GM10248 (cell line): ENCODE data around the gene UGT1A9.

ENCODE experiments used
- CTCF ChIA-PET: fragments of 300-600 bp; sonication (Branson Sonifier 250); formaldehyde crosslinking; extraction: SDS; loops from one replicate; lab custom pipeline; 2021; ENCODE audit warnings: antibody characterized with exemption; lab: Yijun Ruan, JAX
- POLR2A ChIA-PET: fragments of 350-650 bp; sonication (Branson Sonifier 250); formaldehyde crosslinking; extraction: SDS; loops from one replicate; lab custom pipeline; 2020; ENCODE audit warnings: antibody characterized with exemption; lab: Yijun Ruan, JAX
- DNase-seq: peaks from one replicate; pipeline ENCODE4 v3.0.0; 2012; ENCODE audit errors: extremely low spot score
- TF ChIP-seq, protein P1 (sequence below): IDR thresholded peaks from 2 replicates; pipeline ENCODE4 v1.5.1; 2012; ENCODE audit warnings: mild to moderate bottlenecking, low read depth; ENCODE audit errors: extremely low read depth, missing control alignments, control extremely low read depth

UGT1A9 gene

DNA sequence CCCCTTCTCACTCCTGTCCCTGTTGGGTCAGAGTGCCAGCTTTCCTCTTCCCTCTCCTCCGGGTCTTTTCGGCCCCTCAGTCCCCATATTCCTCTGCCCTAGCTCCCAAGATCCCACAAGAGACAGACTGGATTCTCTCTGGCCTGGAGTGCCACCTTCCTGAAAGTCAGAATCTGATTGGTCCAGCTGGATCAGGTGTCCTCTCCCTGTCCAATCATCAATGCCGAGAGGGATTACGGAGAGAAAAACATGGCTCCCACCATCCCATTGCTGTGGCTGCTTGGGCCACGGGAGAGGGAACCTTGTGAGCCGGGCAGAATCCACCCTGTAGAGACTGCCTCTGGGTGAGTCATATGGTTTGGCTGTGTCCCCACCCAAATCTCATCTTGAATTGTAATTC, 103.7 kb downstream of the UGT1A9 start:
- ChIA-PET POLR2A (no interaction called here), CTCF (no interaction called here)
- DNase-seq = no peak
- TF ChIP-seq, protein P1, sequence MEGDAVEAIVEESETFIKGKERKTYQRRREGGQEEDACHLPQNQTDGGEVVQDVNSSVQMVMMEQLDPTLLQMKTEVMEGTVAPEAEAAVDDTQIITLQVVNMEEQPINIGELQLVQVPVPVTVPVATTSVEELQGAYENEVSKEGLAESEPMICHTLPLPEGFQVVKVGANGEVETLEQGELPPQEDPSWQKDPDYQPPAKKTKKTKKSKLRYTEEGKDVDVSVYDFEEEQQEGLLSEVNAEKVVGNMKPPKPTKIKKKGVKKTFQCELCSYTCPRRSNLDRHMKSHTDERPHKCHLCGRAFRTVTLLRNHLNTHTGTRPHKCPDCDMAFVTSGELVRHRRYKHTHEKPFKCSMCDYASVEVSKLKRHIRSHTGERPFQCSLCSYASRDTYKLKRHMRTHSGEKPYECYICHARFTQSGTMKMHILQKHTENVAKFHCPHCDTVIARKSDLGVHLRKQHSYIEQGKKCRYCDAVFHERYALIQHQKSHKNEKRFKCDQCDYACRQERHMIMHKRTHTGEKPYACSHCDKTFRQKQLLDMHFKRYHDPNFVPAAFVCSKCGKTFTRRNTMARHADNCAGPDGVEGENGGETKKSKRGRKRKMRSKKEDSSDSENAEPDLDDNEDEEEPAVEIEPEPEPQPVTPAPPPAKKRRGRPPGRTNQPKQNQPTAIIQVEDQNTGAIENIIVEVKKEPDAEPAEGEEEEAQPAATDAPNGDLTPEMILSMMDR = no peak

DNA sequence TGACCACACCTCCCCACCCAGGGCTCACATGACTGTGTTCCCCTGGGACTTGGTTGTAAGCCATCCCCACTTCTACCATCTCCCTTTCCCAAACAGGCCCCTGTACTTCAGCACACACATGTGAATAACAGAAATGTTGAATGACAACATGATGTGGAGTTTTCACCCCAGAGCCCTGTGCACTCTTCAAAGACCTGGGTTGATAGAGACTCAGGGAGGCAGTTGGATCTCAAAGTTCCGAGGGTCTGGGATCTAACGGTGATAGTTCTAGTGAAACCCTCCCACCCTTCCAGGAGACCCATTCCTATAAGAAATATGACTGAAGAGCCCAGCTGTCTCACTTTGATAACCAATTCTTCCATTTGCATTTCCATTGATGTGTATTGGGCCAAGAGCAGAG, 106.3 kb downstream of the UGT1A9 start, which contains the start of gene MROH2A:
Gene MROH2A, plus strand, starts transcription at position 301 of the 400 bp plus-strand sequence. CDS start 1,029 bp downstream, outside the sequence.
- POLR2A ChIA-PET = no interaction called here
- CTCF ChIA-PET = no interaction called here
- TF ChIP-seq, protein P1 = no peak
- no peak for DNase-seq

DNA sequence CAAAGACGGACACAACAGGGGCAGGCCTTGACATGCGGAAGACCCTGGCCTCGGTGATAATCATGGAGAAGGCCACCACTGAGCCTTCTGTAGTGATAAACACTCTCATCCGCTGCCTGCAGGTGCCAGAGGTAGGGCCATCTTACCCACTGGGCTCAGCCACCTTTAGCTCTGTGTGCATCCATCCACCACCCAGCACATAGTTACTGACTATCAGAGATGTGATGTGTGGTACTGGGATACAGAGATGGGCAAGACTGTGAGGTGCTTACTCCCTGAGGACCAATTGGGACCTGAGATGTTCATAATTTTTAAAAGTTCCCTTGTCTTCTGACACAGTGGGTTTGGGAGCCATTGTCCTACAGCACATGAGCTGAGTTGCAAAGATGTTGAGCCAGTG, 108.0 kb downstream of the UGT1A9 start:
- ChIA-PET CTCF (interaction anchor here (1.0 to 1.3 kb wide), 2 partner anchors 14 to 16 kb away, joined by 3 to 4 read pairs; no protein-coding TSS in a partner anchor), POLR2A (no interaction called here)
- no peak for DNase-seq
- TF ChIP-seq, protein P1 = no peak

DNA sequence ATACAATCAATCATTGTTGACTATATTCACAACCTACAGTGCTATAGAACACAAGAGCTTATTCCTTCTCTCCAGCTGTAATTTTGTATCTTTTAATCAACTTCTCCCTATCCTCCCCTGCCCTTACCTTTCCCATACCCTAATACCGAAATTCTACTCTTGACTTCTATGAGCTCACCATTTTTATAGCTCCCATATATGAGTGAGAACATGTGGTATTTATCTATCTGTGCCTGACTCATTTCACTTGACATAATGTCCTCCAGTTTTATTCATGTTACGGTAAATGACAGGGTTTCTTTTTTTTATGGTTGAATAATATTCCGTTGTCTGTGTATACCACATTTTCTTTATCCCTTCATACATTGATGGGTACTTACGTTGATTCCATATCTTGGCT, 109.1 kb downstream of the UGT1A9 start:
- CTCF ChIA-PET = interaction anchor here (1.3 kb wide), 1 partner anchor 14 kb away, joined by 4 read pairs; no protein-coding TSS in a partner anchor
- DNase-seq = no peak
- TF ChIP-seq, protein P1 = no peak
- POLR2A ChIA-PET = no interaction called here

DNA sequence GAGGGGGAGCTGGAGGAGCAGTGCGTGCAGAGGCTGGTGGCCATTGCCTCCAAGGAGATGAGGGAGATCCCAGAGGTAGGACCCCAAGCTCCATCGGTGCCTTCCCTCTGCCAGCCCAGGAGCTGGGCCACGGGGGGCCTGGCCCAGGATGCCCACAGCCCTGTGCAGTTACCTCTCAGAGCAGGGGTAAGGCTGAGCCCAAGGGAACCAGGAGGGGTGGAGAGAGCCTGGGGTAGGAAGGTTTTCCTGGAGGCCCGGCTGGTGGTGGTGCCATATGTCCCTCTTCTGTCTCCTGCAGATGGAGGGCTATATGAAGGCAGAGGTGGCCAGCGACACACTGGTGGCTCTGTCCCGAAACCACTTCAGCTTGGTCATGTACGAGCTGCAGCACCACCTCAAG, 117.9 kb downstream of the UGT1A9 start:
- ChIA-PET POLR2A (no interaction called here), CTCF (interaction anchor here (1.2 kb wide), 1 partner anchor 30 kb away, joined by 3 read pairs; no protein-coding TSS in a partner anchor)
- TF ChIP-seq, protein P1 = no peak
- DNase-seq = no peak

DNA sequence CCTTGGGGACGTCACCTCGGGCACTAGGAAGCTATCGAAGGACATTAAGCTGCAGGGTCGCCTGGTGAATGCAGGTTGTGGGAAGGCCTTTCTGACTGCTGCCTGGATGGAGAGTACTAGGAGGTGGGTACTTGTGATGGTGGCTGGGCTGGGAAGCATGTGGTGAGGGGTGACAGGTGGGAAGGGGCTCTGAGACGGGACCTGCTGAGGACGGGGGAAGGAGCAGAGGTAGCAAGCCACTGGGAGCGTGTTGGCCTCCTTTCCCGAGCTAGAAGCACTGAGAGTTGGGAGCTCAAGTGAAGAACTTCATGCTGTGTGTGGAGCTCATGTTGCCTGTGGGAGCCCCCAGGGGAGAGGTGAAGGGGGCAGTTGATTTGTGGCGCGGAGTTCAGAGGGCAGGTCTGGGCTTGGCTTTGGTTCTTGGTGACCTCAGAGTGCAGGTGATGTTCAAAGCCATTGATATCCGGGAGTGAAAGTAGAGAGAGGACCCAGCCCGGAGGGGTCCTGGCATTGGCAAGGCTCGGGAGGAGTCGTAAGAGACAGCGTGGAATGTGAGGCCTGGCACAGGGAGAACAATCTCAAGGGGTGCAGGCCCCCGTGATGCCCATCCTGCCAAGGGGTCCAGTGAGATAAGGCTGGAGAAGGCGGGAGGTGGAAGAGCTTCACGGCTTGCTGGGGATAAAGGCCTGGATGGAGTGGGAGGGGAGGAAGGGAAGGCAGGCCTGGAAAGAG, 119.6 kb downstream of the UGT1A9 start:
- ChIA-PET POLR2A (no interaction called here), CTCF (no interaction called here)
- DNase-seq = no peak
- TF ChIP-seq, protein P1 = no peak
